ENCODE results near the gene MED6. TPM values are rescaled to one million over a fixed set of nuclear protein-coding genes. Genes with fewer than 3 reads are reported as not detected.

Gene MED6
- total and polyA plus RNA-seq, 4 donors, result 15.5 to 40.1 (median 28.2) TPM

DNA sequence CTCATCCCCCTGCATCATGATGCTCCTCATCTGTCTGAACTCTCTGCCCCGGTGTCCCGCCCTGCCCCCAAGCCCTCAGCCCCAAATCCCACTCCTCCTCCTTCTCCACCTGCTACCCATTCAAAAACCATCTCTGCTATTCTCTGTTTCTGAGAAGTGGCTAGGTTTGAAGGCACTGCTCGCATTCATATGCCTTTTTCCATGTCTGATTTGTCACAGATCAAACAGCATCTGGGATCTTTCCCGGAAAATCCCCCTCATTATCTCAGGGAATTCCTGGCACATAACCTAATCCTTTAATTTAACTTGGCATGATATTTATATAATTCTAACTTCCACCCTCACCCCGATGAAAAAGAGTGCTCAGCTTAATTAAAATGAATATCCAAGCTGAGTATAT is 62.4 kb downstream of the MED6 start:
- Histone ChIP-seq H3K27me3 (ENCODE audit: control insufficient read depth in 1 of 2, insufficient read depth in 2 of 2, low read length in 1 of 2) (no peaks in the 10 kb centered on the region), H3K4me1 (ENCODE audit: control insufficient read depth in 1 of 2, insufficient read depth in 2 of 2, low read length in 2 of 2) (no peaks in the 10 kb centered on the region), H3K27ac (ENCODE audit: low read depth in 1 of 2, low read length in 2 of 2) (no peak overlapping the region), H3K36me3 (ENCODE audit: control insufficient read depth in 1 of 2, insufficient read depth in 2 of 2, low read length in 1 of 2) (peaks cover 2 to 3% of the 10 kb centered on the region in 2 donors), H3K4me3 (ENCODE audit: low read length in 2 of 2) (no peak overlapping the region), H3K9me3 (ENCODE audit: control insufficient read depth, low read length) (peaks cover 7% of the 10 kb centered on the region)
- no peak for DNase-seq
- ATAC-seq (ENCODE audit: low FRiP score), result no peak
- intact Hi-C loops (cut with DNase I), result no loop called here
- WGBS, 2 donors, result 80 to 94% methylated on average over 5 of the region's 5 CpGs

DNA sequence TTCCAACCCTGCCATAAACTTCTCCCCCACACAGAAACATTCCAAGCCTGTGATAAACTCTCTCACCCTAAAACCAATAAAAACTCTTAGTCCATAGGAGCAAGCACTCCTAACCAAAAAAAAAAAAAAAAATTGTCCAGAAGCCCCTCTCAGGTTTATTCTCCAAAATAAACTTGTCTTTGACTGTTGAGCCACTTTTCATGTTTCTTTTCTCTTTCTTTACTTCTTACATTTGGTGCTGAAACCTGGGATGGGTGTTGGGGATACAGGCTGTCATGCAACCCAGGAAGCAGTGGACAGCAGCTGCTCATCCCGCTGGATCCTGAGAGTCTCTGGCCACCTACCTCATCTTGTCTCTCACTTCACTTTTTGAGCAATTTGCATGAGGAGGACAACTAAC is 63.6 kb downstream of the MED6 start:
- Histone ChIP-seq H3K27ac (ENCODE audit: low read depth in 1 of 2, low read length in 2 of 2) (no peak overlapping the region), H3K36me3 (ENCODE audit: control insufficient read depth in 1 of 2, insufficient read depth in 2 of 2, low read length in 1 of 2) (peaks cover 2 to 3% of the 10 kb centered on the region in 2 donors), H3K27me3 (ENCODE audit: control insufficient read depth in 1 of 2, insufficient read depth in 2 of 2, low read length in 1 of 2) (no peaks in the 10 kb centered on the region), H3K4me3 (ENCODE audit: low read length in 2 of 2) (no peak overlapping the region), H3K9me3 (ENCODE audit: control insufficient read depth, low read length) (peaks cover 7% of the 10 kb centered on the region), H3K4me1 (ENCODE audit: control insufficient read depth in 1 of 2, insufficient read depth in 2 of 2, low read length in 2 of 2) (no peaks in the 10 kb centered on the region)
- DNase-seq (no peak), ATAC-seq (ENCODE audit: low FRiP score) (no peak)
- 54 to 95% methylated on average over 1 of the region's 1 CpG for WGBS, 2 donors
- intact Hi-C loops (cut with DNase I), result no loop called here

DNA sequence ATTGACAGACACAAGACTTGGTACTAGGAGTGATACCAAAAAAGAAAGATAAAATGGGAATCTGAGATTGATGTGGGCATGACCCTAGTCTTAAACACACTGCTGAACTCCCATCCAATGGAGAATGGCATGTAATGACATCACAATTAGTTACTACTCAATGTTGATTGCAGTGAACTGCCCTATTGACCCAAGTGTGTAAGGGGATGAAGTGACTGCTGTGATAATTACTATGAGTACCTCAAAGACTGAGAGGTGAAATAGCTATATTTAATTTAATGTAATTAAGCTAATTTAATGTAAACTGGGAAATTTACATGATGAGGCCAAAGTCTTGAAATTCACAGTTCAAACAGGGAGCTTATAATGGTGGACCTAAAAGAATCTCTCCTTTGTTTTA is 65.6 kb downstream of the MED6 start, which contains the start of gene ADAM20:
Gene ADAM20 (minus strand): TSS at position 101 of the 400 bp plus-strand sequence. CDS start 10,247 bp downstream, outside the sequence.
- intact Hi-C loops (cut with DNase I), result no loop called here
- Histone ChIP-seq H3K27ac (ENCODE audit: low read depth in 1 of 2, low read length in 2 of 2) (no peak within 1 kb of the TSS), H3K9me3 (ENCODE audit: control insufficient read depth, low read length) (peaks cover 7% of the 10 kb centered on the region), H3K4me3 (ENCODE audit: low read length in 2 of 2) (no peak within 1 kb of the TSS), H3K36me3 (ENCODE audit: control insufficient read depth in 1 of 2, insufficient read depth in 2 of 2, low read length in 1 of 2) (peaks cover 2 to 3% of the 10 kb centered on the region in 2 donors), H3K27me3 (ENCODE audit: control insufficient read depth in 1 of 2, insufficient read depth in 2 of 2, low read length in 1 of 2) (no peaks in the 10 kb centered on the region), H3K4me1 (ENCODE audit: control insufficient read depth in 1 of 2, insufficient read depth in 2 of 2, low read length in 2 of 2) (no peaks in the 10 kb centered on the region)
- ATAC-seq (ENCODE audit: low FRiP score) (no peak), DNase-seq (no peak)

Other genes starting within 250 kb of the MED6 start
- gene COX16, start 241.0 kb downstream of the MED6 start, total RNA-seq, result 10 to 100 TPM; 10.7 to 16.7 TPM
- 10 to 100 TPM; 28.3 to 85.8 TPM for gene COX16, start 241.0 kb downstream of the MED6 start, polyA plus RNA-seq
- 10 to 100 TPM; 28.6 to 35.8 TPM for gene SYNJ2BP, start 183.6 kb downstream of the MED6 start, total RNA-seq
- 10 to 100 TPM; 16.6 to 26.7 TPM for gene SYNJ2BP, start 183.6 kb downstream of the MED6 start, polyA plus RNA-seq
- gene ADAM21, start 148.5 kb downstream of the MED6 start, total RNA-seq, result under 1 TPM; 0.13 to 0.24 TPM
- gene ADAM21, start 148.5 kb downstream of the MED6 start, polyA plus RNA-seq, result not detected
- gene ADAM20, start 65.7 kb downstream of the MED6 start, total RNA-seq, result 1 to 10 TPM; 2.5 to 3.8 TPM
- gene ADAM20, start 65.7 kb downstream of the MED6 start, polyA plus RNA-seq, result under 1 TPM in 1 of 2 donors, not detected in 1; 0.10 TPM
- 1 to 10 TPM; 2.7 to 2.9 TPM for gene TTC9, start 41.3 kb upstream of the MED6 start, total RNA-seq
- gene TTC9, start 41.3 kb upstream of the MED6 start, polyA plus RNA-seq, result 1 to 10 TPM; 1.6 to 2.8 TPM
- 1 to 10 TPM in 1 of 2 donors, under 1 TPM in 1; 0.84 to 1.5 TPM for gene MAP3K9, start 208.9 kb upstream of the MED6 start, total RNA-seq
- under 1 TPM; 0.20 to 0.63 TPM for gene MAP3K9, start 208.9 kb upstream of the MED6 start, polyA plus RNA-seq